ENCODE measurements around the gene PICK1.

- TF ChIP-seq YY1 (IDR thresholded peaks at IDR 0.05; ENCODE audit: insufficient read depth, insufficient read length), result no peak
- TF ChIP-seq ZNF274 (IDR thresholded peaks at IDR 0.05; ENCODE audit: low read depth, low read length), result no peak
Observed at GRCh38 chr22:38050720-38051119, 6.5 kb upstream of the PICK1 start.
